ENCODE data around the gene TAF15.

The TAF15 gene

GRCh38 chr17:35788477-35789368 is 20.6 kb upstream of the TAF15 start:
- DNase-seq, result no peak

DNA sequence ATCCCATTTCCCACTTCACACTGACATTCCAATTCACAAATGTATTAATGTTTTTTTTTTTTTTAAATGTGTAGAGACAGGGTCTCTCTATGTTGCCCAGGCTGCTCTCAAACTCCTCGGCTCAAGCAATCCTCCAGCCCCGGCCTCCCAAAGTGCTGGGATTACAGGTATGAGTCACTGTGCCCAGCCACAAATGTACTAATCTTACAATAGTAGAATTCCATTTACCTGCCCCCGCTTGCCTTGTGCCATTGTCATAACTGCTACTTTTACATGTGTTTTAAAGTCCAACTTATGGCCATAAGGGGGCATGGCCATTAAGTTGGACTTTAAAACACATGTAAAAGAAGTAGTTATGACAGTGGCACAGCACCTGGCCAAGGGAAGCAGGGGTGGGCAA is 18.4 kb upstream of the TAF15 start:
- DNase-seq, result no peak

- no peak for DNase-seq
These were observed 17.5 kb upstream of the TAF15 start for GRCh38 chr17:35791681-35792350.

- DNase-seq, result no peak
These were observed 16.0 kb upstream of the TAF15 start for GRCh38 chr17:35793257-35793656.

GRCh38 chr17:35795007-35795870 is 14.0 kb upstream of the TAF15 start, which contains the start of gene MMP28:
Gene MMP28, minus strand, starts transcription at chr17:35795641. Its CDS starts 264 bp downstream, at chr17:35795377.
- no peak for DNase-seq

GRCh38 chr17:35795871-35796265 is 13.4 kb upstream of the TAF15 start:
- DNase-seq, result no peak

- no peak for DNase-seq
These were observed 12.3 kb upstream of the TAF15 start for GRCh38 chr17:35796942-35797341.

DNA sequence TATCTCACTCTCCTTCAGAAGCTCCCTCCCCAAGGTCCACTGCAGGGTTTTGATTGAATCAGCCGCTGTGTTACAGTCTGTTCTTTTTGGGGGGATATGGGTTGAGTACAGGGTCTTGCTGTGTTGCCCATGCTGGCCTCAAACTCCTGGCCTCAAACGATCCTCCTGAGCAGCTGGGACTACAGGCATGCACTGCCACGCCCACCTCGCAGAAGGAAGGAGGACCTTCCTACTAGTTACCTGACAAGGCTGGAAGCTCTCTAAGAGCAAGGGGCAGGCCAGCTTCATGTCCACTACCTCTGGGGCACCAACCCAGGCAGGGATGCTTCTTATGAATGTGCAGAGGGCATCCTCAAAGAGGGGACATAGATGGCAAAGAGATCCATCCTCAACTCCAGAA is 11.9 kb upstream of the TAF15 start:
- DNase-seq, result no peak

DNA sequence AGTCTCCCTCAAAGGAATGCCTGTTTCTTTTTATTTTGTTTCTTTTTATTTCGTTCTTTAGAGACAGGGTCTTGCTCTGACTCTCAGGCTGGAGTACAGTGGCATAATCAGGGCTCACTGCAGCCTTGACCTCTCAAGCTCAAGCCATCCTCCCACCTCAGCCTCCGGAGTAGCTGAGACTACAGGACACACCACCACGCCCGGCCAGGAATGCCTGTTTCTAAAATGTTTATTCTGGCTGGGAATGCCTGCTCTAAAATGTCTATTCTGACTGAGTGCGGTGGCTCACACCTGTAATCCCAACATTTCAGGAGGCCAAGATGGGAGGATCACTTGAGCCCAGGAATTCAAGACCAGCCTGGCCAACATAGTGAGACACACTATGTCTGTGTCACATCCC is 11.4 kb upstream of the TAF15 start:
- no peak for DNase-seq

DNA sequence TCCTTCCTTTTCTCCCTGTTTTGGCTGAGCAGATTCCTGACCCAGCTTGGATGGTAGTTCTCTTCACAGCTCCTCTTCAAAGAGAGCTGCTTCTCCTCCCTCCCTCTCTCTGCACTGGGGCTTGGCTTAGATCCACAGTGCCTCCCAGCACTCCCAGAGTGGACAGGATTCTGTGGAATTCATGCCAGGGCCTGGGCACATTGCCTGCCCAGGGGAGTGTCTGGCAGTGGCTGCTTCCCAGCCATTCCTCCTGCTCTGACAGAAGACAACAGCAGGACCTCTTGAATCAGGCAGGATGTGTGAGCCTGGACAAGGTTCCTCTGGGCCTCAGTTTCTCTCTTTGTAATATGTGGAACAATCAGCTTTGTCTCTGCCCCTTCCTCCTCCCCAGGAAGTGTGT is 9.3 kb upstream of the TAF15 start:
- DNase-seq, result no peak

- no peak for DNase-seq
These were observed 7.6 kb upstream of the TAF15 start for GRCh38 chr17:35801583-35802224.

DNA sequence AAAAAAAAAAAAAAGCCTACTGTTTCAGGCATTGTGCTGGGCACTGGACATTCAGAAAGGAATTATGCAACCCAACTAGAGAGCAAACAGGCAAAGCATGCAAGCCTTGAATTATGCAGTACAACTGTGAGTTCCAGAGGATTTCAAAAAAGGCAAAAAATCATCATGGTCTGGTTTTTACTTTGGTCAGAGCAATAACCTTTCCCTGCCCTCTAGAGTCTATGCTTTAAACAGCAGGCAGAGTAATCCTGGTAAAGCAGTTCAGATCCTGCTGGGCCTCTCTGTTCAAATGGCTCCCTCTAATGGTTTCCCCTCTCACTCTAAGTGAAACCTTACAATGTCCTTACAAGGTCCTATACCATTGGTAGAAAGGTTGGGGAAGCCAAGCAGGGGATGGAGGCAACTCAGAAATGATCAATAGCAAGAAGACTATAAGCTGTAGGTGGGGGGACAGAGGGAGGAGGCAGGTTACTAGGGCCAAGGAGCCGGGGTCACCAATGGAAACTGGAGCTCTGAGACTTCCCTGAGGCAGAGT is 4.6 kb upstream of the TAF15 start:
- DNase-seq, result no peak

GRCh38 chr17:35807371-35808144 is 1.7 kb upstream of the TAF15 start:
- no peak for DNase-seq

DNA sequence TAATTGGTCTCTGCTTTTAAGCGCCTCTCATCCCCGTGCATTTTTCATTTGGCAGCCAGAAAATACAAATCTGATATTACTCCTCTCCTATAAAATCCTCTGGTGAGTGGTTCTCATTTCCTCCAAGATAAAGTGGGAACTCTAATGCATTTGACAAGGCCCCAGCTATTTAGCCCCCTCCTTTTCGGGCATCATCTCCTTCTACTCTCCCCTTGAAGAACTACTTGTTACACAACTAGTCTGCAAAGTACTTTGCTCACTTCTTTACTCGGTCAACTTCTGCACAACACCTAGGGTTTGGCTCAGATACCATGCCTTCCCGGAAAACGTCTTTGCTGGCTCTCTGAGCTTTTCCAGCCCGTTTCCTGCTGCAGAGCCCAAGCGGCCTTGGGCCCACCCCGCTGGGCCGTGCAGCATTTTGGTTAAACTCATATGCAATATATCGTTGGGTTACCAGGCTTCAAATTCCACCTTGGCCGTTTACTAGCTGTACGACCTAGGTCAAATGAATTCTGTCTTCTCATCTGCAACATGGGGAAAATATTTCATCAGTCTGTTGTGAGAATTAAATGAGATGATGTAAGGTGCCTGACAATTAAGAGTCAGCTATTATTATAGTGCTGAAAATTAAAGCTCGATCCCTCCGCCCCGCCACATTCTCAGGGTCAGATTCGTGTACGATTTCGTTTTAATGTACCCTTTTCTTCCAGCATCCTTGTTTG is 883 bp upstream of the TAF15 start:
- no peak for DNase-seq

DNA sequence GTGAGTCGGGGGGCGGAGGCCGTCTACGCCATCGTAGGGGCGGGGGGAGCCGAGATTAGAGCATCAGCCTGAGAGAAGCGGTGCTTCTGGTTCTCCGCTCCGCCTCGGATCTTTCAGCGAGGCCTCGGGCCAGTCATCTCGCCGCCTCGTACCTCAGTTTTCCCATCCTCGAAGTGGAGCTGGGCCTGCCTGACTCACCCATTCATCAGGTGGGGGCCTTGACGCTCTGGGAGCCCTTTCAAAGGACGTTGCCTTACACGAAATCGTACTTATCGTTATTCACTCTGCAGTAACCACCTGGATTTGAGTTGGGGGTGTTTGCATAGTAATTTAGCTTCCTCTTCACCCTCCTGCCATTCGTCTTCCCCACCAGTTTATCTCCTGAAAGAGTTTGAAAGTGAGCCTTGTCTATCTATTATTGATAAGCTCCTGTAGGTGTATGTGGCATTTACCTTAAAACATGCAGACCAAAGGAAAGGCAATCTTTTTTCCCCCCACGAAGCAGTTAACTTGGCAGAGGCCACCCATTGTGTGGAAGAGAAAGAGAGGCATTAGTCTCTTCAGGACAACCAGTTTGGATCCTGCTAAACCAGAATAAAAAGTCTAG is 674 bp downstream of the TAF15 start:
- no peak for DNase-seq

DNA sequence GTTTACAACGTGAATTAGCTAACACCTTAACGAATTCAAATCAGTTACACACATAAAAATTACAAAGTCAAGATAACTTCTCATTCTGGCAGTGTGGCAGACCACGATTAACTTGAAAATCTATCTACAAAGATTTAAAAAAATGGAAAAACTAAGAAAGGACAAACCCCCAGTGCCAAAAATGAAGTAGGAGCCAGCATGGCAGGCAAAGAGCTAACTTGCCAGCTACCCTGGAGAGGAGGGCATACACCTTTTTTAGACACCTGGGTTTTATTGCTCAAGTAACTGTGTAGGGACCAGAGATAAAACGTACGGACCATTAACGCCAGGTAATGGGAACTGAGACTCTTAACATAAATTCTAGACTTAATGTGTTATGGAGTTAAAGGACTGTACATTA is 2.5 kb downstream of the TAF15 start:
- no peak for DNase-seq

- no peak for DNase-seq
These were observed 3.2 kb downstream of the TAF15 start for GRCh38 chr17:35812456-35812855.

DNA sequence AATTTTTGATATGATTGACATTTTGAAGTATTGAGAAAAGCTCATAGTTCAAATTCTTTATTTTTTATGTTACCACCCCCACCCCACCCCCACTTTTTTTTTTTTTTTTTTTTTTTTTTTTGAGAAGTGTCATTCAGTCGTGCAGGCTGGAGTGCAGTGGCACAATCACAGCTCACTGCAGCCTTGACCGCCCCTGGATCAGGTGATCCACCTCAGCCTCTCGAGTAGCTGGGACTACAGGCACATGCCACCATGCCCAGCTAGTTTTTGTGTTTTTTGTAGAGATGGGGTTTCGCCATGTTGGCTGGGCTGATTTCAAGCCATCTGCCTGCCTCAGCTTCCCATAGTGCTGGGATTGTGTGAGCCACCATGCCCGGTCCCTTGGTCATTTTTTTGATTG is 7.4 kb downstream of the TAF15 start:
- no peak for DNase-seq

DNA sequence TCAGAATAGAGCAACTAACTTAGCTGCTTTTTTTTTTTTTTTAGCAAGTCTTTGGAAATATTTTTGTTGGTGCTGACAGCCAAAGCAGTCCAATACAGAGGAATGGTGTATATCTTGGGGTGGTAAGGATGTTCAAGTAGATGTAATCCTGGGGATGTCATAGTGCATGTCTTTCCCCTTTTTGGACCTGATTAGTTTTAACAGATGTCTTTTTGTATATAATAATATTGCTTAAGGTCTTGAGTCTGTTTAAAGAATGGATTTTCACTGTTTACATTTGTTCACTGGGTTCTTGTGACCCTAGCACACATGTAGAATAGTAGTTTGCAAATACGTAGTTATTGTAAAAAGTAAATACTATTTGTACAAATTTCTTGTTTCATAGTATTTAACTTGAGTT is 7.9 kb downstream of the TAF15 start:
- DNase-seq, result no peak

- DNase-seq, result no peak
These were observed 10.2 kb downstream of the TAF15 start for GRCh38 chr17:35819455-35819854.

DNA sequence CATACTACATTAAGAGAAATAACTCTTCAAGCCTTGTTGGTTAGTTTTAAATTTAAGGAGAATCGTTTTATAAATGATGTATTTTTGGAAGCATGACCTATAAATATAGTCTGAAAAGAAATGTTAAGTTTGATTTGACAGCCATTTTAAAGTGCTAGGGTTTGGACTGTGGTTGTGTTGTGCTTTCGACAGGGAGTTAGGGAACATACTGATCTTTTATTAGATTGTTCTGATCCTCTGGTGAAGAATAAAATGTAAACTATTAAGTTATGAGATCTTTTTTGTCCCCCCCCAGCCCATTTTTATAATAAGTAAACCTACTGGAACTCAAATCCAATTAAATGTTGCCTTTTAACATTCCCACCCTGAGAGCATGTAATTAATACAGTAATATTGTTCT is 12.0 kb downstream of the TAF15 start:
- no peak for DNase-seq
